ENCODE results near the gene NEK2. TPM values are rescaled to one million over a fixed set of nuclear protein-coding genes. Genes with fewer than 3 reads are reported as not detected.
A peak's percentile ranks its signal among the peaks of the same experiment; 100 is the strongest.

NEK2 gene
- total and polyA plus RNA-seq, 2 of the 13 experiments (the other 11 are each of a cell fraction or from before 2014, with no cell fraction given) = 10.9 to 40.8 TPM

DNA sequence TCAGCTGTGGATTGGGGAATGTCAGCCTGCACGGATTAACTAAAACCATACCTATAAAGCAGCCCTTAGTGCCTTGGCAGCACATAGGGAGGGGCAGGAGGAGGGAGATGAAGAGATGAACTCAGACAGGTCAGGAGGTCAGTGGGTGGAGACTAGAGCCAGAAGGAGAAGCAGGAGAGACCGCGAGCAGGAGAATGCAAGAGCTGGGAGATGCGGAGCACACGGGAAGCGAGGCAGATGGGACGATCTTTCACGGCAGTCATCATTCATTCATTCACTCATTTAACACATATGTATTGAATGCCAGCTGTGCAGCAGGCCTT, 41.9 kb downstream of the NEK2 start:
- BruUV-seq (replicated peaks) = no TSS peak
- H3K27ac ChIP-seq (ENCODE audit: extremely low read length, insufficient read depth, low read length) = no peak overlapping the region
- 7% methylated on average over 8 of the region's 8 CpGs for whole genome bisulfite sequencing (ENCODE audit: low lambda C conversion rate)
- DNase-seq (ENCODE audit: low spot score) (peak; percentile 39), FAIRE-seq (no peak), ATAC-seq (peak; percentile 3; the same call in 1 of the 3 replicates)
- peak overlapping the region in 1 of 3 experiments; percentile 35; a peak in 1 of 6 replicates for H3K4me3 ChIP-seq (replicated peaks in 1 of 3; ENCODE audit: insufficient read depth in 1 of 3, low read depth in 2 of 3, low read length in 3 of 3)
- no peaks in the 10 kb centered on the region for H3K36me3 ChIP-seq (replicated peaks in 1 of 2; ENCODE audit: control insufficient read depth in 1 of 2, insufficient read depth in 2 of 2, low read length in 2 of 2)
- no peaks in the 10 kb centered on the region for H3K9me3 ChIP-seq (ENCODE audit: low read length)
- in situ Hi-C loops (cut with HindIII; ENCODE audit: extremely low pct_ligation_motif_present, low pct_unique_long_range_greater_than_20kb) (no loop called here), intact Hi-C loops (cut with micrococcal nuclease; ENCODE audit: unreplicated experiment) (no loop called here)
- peaks cover 0 to 1% of the 10 kb centered on the region in 2 experiments; a peak in 1 of 5 replicates for H3K27me3 ChIP-seq (ENCODE audit: control insufficient read depth in 1 of 2, insufficient read depth in 2 of 2, low read length in 2 of 2)
- CTCF ChIA-PET (ENCODE audit: low intra/inter-chr PET ratio, low total read pairs) = no interaction called here
- no peaks in the 10 kb centered on the region for H4K20me1 ChIP-seq (ENCODE audit: insufficient read depth, low read length)
- H3K9ac ChIP-seq (ENCODE audit: insufficient read depth, low read depth, low read length) = no peak overlapping the region
- POLR2A ChIA-PET = interaction anchor here (0.9 to 2.4 kb wide), 3 partner anchors 8 to 24 kb away, joined by 3 to 8 read pairs (median 6); no protein-coding TSS in a partner anchor
- peak overlapping the region; percentile 55; the same call in 1 of the 2 replicates for H3K4me2 ChIP-seq (ENCODE audit: low read depth, low read length)
- no peaks in the 10 kb centered on the region for H3K79me2 ChIP-seq (ENCODE audit: insufficient read depth, low read length)
- H2AFZ ChIP-seq (ENCODE audit: low read length) = no peak overlapping the region
- peaks cover 73% of the 10 kb centered on the region for H3K4me1 ChIP-seq (ENCODE audit: insufficient read depth, low read length)
- TF ChIP-seq, protein P1, sequence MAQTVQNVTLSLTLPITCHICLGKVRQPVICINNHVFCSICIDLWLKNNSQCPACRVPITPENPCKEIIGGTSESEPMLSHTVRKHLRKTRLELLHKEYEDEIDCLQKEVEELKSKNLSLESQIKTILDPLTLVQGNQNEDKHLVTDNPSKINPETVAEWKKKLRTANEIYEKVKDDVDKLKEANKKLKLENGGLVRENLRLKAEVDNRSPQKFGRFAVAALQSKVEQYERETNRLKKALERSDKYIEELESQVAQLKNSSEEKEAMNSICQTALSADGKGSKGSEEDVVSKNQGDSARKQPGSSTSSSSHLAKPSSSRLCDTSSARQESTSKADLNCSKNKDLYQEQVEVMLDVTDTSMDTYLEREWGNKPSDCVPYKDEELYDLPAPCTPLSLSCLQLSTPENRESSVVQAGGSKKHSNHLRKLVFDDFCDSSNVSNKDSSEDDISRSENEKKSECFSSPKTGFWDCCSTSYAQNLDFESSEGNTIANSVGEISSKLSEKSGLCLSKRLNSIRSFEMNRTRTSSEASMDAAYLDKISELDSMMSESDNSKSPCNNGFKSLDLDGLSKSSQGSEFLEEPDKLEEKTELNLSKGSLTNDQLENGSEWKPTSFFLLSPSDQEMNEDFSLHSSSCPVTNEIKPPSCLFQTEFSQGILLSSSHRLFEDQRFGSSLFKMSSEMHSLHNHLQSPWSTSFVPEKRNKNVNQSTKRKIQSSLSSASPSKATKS (CRISPR knock-in tag; IDR thresholded peaks at IDR 0.05) = no peak
- TF ChIP-seq RARA (CRISPR knock-in tag; IDR thresholded peaks at IDR 0.05) (0 out of 2 replicates have a peak, but pooled peaks have one; percentile 15), ZNF263 (CRISPR knock-in tag; IDR thresholded peaks at IDR 0.05) (0 out of 2 replicates have a peak, but pooled peaks have one; percentile 5), ZNF431 (CRISPR knock-in tag; IDR thresholded peaks at IDR 0.05; ENCODE audit: borderline replicate concordance, low read depth) (no peak), NR2F1 (CRISPR knock-in tag; IDR thresholded peaks at IDR 0.05) (peak in 1 of 2 experiments; percentile 55; a peak in 1 of 4 replicates), SP5 (CRISPR knock-in tag; IDR thresholded peaks at IDR 0.05; ENCODE audit: borderline replicate concordance, low read depth) (no peak), ZNF501 (CRISPR knock-in tag; IDR thresholded peaks at IDR 0.05) (no peak), NR2F6 (IDR thresholded peaks at IDR 0.05) (peak; percentile 65), NR2F6 (CRISPR knock-in tag; IDR thresholded peaks at IDR 0.05) (no peak; the same call in none of the 2 replicates)
- TF ChIP-seq, protein P2, sequence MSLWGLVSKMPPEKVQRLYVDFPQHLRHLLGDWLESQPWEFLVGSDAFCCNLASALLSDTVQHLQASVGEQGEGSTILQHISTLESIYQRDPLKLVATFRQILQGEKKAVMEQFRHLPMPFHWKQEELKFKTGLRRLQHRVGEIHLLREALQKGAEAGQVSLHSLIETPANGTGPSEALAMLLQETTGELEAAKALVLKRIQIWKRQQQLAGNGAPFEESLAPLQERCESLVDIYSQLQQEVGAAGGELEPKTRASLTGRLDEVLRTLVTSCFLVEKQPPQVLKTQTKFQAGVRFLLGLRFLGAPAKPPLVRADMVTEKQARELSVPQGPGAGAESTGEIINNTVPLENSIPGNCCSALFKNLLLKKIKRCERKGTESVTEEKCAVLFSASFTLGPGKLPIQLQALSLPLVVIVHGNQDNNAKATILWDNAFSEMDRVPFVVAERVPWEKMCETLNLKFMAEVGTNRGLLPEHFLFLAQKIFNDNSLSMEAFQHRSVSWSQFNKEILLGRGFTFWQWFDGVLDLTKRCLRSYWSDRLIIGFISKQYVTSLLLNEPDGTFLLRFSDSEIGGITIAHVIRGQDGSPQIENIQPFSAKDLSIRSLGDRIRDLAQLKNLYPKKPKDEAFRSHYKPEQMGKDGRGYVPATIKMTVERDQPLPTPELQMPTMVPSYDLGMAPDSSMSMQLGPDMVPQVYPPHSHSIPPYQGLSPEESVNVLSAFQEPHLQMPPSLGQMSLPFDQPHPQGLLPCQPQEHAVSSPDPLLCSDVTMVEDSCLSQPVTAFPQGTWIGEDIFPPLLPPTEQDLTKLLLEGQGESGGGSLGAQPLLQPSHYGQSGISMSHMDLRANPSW (CRISPR knock-in tag; IDR thresholded peaks at IDR 0.05; ENCODE audit: borderline replicate concordance) = no peak
- TF ChIP-seq, protein P3, sequence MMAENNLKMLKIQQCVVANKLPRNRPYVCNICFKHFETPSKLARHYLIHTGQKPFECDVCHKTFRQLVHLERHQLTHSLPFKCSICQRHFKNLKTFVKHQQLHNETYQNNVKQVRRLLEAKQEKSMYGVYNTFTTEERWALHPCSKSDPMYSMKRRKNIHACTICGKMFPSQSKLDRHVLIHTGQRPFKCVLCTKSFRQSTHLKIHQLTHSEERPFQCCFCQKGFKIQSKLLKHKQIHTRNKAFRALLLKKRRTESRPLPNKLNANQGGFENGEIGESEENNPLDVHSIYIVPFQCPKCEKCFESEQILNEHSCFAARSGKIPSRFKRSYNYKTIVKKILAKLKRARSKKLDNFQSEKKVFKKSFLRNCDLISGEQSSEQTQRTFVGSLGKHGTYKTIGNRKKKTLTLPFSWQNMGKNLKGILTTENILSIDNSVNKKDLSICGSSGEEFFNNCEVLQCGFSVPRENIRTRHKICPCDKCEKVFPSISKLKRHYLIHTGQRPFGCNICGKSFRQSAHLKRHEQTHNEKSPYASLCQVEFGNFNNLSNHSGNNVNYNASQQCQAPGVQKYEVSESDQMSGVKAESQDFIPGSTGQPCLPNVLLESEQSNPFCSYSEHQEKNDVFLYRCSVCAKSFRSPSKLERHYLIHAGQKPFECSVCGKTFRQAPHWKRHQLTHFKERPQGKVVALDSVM (CRISPR knock-in tag; IDR thresholded peaks at IDR 0.05) = no peak
- TF ChIP-seq, protein P4, sequence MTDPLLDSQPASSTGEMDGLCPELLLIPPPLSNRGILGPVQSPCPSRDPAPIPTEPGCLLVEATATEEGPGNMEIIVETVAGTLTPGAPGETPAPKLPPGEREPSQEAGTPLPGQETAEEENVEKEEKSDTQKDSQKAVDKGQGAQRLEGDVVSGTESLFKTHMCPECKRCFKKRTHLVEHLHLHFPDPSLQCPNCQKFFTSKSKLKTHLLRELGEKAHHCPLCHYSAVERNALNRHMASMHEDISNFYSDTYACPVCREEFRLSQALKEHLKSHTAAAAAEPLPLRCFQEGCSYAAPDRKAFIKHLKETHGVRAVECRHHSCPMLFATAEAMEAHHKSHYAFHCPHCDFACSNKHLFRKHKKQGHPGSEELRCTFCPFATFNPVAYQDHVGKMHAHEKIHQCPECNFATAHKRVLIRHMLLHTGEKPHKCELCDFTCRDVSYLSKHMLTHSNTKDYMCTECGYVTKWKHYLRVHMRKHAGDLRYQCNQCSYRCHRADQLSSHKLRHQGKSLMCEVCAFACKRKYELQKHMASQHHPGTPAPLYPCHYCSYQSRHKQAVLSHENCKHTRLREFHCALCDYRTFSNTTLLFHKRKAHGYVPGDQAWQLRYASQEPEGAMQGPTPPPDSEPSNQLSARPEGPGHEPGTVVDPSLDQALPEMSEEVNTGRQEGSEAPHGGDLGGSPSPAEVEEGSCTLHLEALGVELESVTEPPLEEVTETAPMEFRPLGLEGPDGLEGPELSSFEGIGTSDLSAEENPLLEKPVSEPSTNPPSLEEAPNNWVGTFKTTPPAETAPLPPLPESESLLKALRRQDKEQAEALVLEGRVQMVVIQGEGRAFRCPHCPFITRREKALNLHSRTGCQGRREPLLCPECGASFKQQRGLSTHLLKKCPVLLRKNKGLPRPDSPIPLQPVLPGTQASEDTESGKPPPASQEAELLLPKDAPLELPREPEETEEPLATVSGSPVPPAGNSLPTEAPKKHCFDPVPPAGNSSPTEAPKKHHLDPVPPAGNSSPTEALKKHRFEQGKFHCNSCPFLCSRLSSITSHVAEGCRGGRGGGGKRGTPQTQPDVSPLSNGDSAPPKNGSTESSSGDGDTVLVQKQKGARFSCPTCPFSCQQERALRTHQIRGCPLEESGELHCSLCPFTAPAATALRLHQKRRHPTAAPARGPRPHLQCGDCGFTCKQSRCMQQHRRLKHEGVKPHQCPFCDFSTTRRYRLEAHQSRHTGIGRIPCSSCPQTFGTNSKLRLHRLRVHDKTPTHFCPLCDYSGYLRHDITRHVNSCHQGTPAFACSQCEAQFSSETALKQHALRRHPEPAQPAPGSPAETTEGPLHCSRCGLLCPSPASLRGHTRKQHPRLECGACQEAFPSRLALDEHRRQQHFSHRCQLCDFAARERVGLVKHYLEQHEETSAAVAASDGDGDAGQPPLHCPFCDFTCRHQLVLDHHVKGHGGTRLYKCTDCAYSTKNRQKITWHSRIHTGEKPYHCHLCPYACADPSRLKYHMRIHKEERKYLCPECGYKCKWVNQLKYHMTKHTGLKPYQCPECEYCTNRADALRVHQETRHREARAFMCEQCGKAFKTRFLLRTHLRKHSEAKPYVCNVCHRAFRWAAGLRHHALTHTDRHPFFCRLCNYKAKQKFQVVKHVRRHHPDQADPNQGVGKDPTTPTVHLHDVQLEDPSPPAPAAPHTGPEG (CRISPR knock-in tag; IDR thresholded peaks at IDR 0.05) = no peak

Data from HepG2 (cell line).